ENCODE measurements around the gene C10orf95.

C10orf95 gene

DNA sequence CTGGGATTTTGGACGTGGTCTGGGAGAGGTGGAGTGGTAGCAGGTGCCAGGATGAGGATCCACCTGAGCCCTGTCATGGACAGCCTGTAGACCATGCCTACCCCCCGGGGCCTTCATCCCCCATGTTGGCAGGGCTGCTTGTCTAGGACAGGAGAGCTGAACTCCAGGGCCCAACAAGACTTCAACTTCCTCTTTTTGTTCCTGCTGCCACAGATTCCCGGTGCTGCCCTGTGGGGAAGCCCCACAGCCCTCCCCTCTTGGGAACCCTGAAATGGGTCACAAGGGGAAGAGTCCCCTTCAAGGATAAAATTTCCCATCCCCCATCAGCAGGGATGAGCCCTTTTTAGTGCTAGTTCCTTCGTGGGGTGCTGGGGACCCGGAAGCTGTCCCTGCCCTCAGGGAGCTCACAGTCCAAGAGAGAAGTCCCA lies 17.7 kb downstream of the C10orf95 start:
- DNase-seq (ENCODE audit: insufficient read length, low spot score) = no peak
- TF ChIP-seq, protein P1, sequence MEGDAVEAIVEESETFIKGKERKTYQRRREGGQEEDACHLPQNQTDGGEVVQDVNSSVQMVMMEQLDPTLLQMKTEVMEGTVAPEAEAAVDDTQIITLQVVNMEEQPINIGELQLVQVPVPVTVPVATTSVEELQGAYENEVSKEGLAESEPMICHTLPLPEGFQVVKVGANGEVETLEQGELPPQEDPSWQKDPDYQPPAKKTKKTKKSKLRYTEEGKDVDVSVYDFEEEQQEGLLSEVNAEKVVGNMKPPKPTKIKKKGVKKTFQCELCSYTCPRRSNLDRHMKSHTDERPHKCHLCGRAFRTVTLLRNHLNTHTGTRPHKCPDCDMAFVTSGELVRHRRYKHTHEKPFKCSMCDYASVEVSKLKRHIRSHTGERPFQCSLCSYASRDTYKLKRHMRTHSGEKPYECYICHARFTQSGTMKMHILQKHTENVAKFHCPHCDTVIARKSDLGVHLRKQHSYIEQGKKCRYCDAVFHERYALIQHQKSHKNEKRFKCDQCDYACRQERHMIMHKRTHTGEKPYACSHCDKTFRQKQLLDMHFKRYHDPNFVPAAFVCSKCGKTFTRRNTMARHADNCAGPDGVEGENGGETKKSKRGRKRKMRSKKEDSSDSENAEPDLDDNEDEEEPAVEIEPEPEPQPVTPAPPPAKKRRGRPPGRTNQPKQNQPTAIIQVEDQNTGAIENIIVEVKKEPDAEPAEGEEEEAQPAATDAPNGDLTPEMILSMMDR (IDR thresholded peaks at IDR 0.05; ENCODE audit: insufficient read depth, missing control alignments) = no peak
- no peak for FAIRE-seq

DNA sequence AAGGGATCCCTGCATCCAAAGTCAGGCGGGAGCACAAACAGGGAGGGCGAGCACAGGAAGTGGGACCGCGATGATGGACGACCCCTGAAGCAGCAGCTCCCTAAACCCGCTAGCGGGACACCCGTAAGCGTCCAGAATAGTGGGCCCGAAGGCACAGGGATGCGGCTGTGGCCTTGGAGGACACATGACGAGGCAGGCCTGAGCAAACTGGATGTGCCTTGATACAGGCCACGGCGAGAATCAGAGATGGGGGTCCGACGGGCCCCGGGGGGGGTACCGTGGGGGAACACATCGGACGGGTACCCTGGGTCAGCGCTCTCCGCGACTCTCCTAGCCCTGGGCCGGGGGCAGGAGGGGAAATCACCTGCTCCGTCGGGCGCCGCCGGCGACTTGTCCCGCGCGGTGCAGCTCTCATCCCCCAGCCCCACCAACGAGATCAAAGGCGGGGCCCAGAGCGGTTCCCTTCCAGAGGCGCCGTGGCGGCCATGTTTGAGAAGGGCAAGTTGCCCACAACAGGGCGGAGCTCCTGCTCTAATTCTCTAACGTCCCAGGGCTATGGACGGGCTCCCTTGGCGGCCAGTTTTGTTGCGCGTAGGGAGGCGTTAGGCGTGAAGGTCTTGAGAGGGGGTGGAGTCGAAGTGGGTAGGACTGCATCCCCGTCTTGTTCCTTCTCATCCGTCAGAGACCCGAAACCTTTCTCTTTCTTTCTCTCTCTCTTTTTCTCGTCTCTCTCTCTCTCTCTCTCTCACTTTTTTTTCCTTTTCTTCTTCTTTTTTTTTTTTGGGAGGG lies 19.0 kb downstream of the C10orf95 start, which contains the start of gene CUEDC2:
TSS of gene CUEDC2 (minus strand) at position 413 of the 789 bp plus-strand sequence. CDS start 7,386 bp downstream, outside the sequence.
- FAIRE-seq = no peak
- peak; percentile 93 for DNase-seq (ENCODE audit: insufficient read length, low spot score)
- TF ChIP-seq, protein P1 (IDR thresholded peaks at IDR 0.05; ENCODE audit: insufficient read depth, missing control alignments) = no peak

DNA sequence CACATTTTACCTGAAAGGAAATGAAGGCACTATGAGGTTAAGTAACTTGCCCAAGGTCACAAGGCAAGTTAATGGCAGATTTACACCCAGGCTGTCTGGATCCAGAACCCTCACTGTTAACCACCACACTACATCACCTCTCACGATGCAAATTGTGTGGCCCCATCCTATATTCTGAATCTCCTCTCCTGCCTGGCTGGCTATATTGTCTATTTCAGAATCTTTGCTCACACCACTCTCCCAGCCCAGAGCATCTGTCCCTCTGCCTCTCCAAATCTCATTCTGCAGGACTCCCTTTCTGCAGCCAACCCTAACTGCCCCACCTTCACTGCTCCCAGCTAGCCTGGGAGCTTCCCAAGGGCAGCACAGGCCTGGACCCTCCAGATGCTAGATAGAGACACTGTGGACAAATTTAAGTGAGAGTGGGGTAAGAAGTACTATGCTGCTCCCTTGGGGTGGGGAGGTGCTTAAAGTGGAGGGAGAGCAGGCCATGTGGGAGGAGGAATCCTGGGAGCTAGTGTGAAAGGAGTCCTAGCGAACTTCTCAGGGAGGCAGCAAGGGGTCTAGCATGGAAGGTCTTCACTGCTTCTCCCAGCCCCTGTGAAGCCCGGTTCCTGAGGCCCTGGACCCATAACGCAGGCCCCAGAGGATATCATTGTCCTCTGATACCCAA lies 19.8 kb downstream of the C10orf95 start:
- DNase-seq (ENCODE audit: insufficient read length, low spot score) (no peak), FAIRE-seq (no peak)
- TF ChIP-seq, protein P1 (IDR thresholded peaks at IDR 0.05; ENCODE audit: insufficient read depth, missing control alignments) = no peak

DNA sequence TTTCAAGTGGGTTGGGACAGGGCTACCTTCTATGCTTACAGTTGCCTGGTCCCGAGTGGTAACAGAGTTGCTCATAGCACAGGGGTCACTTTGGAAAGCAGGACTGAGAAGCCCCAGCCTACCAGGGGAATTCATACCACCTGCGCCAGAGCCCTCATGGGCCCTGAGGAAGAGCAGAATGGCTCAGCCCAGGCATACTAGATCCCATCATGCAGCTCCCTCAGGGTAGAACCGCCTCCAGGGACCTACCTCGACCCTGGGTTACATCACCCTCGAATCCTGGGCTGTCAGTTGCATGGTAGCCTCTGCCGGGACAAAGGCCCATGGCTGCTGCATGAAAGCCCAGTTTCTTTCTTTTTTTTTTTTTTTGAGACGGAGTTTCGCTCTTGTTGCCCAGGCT lies 21.9 kb downstream of the C10orf95 start:
- no peak for FAIRE-seq
- TF ChIP-seq, protein P1 (IDR thresholded peaks at IDR 0.05; ENCODE audit: insufficient read depth, missing control alignments) = no peak
- DNase-seq (ENCODE audit: insufficient read length, low spot score) = no peak

DNA sequence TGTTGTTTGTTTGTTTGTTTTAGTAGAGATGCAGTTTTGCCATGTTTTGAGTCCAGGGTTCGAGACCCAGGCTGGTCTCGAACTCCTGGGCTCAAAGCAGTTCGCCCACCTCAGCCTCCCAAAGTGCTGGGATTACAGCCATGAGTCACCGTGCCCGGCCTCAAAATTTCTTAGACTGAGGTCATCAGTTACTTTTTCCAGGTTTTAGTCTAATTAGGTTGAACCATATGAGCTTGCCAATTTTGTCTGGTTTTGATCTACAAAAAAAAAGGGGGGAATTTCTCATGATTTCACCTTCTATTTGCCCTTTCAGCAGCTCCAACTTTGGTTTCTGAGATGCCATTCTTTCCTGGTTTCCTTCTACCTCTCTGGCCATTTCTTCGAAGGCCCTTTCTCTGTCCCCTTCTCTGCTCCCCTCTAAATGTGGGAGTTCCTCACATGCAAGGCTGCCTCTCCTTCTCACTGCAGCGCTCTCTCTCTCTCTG lies 24.5 kb downstream of the C10orf95 start:
- FAIRE-seq (no peak), DNase-seq (ENCODE audit: insufficient read length, low spot score) (no peak)
- TF ChIP-seq, protein P1 (IDR thresholded peaks at IDR 0.05; ENCODE audit: insufficient read depth, missing control alignments) = no peak

DNA sequence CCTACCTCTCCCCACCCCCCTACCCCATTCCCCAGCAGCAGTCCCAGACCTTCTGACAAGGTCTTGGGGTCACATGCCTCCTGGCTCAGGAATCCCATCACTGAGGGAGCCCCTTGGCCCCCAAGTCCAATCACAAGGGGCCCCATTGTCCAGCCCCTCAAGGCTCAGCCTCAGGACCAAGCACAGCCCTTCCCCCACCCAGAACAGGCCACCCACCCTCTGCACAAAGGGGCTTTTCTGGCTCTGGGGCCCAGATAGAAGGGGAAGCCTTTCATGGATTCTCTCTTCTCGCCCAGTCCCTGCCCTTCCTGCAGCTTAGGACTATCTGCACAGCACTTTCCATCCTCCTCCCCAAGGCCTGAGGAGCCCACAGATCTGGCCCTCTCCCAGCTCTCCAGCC lies 25.9 kb downstream of the C10orf95 start:
- TF ChIP-seq, protein P1 (IDR thresholded peaks at IDR 0.05; ENCODE audit: insufficient read depth, missing control alignments) = no peak
- FAIRE-seq (no peak), DNase-seq (ENCODE audit: insufficient read length, low spot score) (no peak)

All from D721Med (cell line).